Left cardiac atrium (tissue), 4 donors: ENCODE results near the gene EXOSC2. TPM values are rescaled to one million over a fixed set of nuclear protein-coding genes. Genes with fewer than 3 reads are reported as not detected.

Experiments used
- ATAC-seq, 2 donors: fragments of 200-7000 bp; cut with Tn5 transposase; one replicate each; pipeline ENCODE4 v1.9.1; 2020; ENCODE audit warnings: mild to moderate bottlenecking in 2 of 2, moderate library complexity in 2 of 2
- DNase-seq: peaks from one replicate; pipeline ENCODE4 v3.0.0-alpha.2; 2020
- intact Hi-C, 2 donors: fragments of 100-400 bp; cut with DNase I; formaldehyde crosslinking; loops; one replicate each; pipeline versions ENCODE4 v1.14.1 to v1.15.1; 2022 to 2023
- total RNA-seq, 2 donors: library from RNA; stranded (reverse); fragmentation: NEBNext Ultra II Directional; extraction: Animal tissue kit (Norgen Biotek cat#: 25700); gene quantifications; one replicate each; pipeline ENCODE4 v1.2.1, GENCODE V29; 2021
- donor health status: DM: no; HTN: yes; CAD: no.
- donor health status: DM: no; HTN: yes; CAD: no; lungs with severe emphysema.
- donor health status: DM: yes; HTN: yes; CAD: no.
- donor health status: Dilated cardiomyopathy.

Gene EXOSC2
- total RNA-seq, 2 donors from 2014 or later = 14.3 to 15.4 TPM

- no peak for ATAC-seq
- no peak for DNase-seq
- intact Hi-C loops = no loop called here
These were observed 53.0 kb downstream of the EXOSC2 start for GRCh38 chr9:130746434-130747212.

GRCh38 chr9:130751631-130752355, 58.2 kb downstream of the EXOSC2 start:
- ATAC-seq = no peak
- intact Hi-C loops = no loop called here
- no peak for DNase-seq

Other genes with a start within 250 kb of the EXOSC2 start
- 10 to 100 TPM; 88.1 to 95.0 TPM for gene ASS1, start 248.8 kb upstream of the EXOSC2 start, total RNA-seq
- gene FUBP3, start 114.2 kb upstream of the EXOSC2 start, total RNA-seq = 10 to 100 TPM; 22.4 to 34.8 TPM
- gene PRDM12, start 29.2 kb upstream of the EXOSC2 start, total RNA-seq = not detected
- gene ABL1, start 141.5 kb downstream of the EXOSC2 start, total RNA-seq = 10 to 100 TPM; 40.8 to 55.4 TPM
- not detected for gene QRFP, start 203.0 kb downstream of the EXOSC2 start, total RNA-seq
- gene FIBCD1, start 245.5 kb downstream of the EXOSC2 start, total RNA-seq = 1 to 10 TPM; 1.0 to 2.2 TPM